Esophagus squamous epithelium (tissue), 5 donors: ENCODE measurements around the gene NCKAP1. TPM values are rescaled to one million over a fixed set of nuclear protein-coding genes. Genes with fewer than 3 reads are reported as not detected.

ENCODE experiments used
- DNase-seq: peaks from one replicate; lab custom pipeline; 2025; lab: John Stamatoyannopoulos, UW
- H3K27ac ChIP-seq, 4 donors: fragments of 200-600 bp; sonication (generic); one replicate each; pipeline ENCODE4 v1.5.1; 2016 to 2019; ENCODE audit warnings: mild to moderate bottlenecking in 1 of 4
- H3K27me3 ChIP-seq, 4 donors: fragments of 200-600 bp; sonication (generic); 1 replicate in 3 of 4; 2 replicates in 1 of 4; pipeline versions ENCODE4 v1.5.1 to v1.6.0; 2017 to 2021; ENCODE audit warnings: antibody characterized with exemption in 1 of 4
- H3K36me3 ChIP-seq, 3 donors: fragments of 200-600 bp; sonication (generic); one replicate each; pipeline ENCODE4 v1.5.1; 2016 to 2019
- H3K4me1 ChIP-seq, 3 donors: fragments of 200-600 bp; sonication (generic); one replicate each; pipeline ENCODE4 v1.5.1; 2017 to 2019
- H3K4me3 ChIP-seq, 4 donors: fragments of 200-600 bp; sonication (generic); 1 replicate in 3 of 4; 2 replicates in 1 of 4; pipeline ENCODE4 v1.5.1; 2016 to 2019; ENCODE audit warnings: mild to moderate bottlenecking in 2 of 4, moderate library complexity in 1 of 4
- H3K9me3 ChIP-seq, 3 donors: fragments of 200-600 bp; sonication (generic); one replicate each; pipeline ENCODE4 v1.5.1; 2016 to 2019
- CTCF ChIP-seq, 6 experiments: fragments of 450-650 bp in 4 of 6; fragments of 200-600 bp in 2 of 6; sonication (generic) in 2 of 6; IDR thresholded peaks; one replicate each; pipeline ENCODE4 v1.5.1; 2016 to 2019; ENCODE audit warnings: antibody characterized with exemption in 6 of 6, mild to moderate bottlenecking in 4 of 6, moderate library complexity in 4 of 6
- POLR2A ChIP-seq, 4 donors: fragments of 450-650 bp; IDR thresholded peaks; one replicate each; pipeline ENCODE4 v1.6.1; 2017; ENCODE audit warnings: antibody characterized with exemption in 4 of 4, mild to moderate bottlenecking in 4 of 4, moderate library complexity in 3 of 4
- WGBS, 2 donors: methylation state at CpG; one replicate each; pipeline ENCODE4 v1.1.5; 2018; 5-methylcytosine and 5-hydroxymethylcytosine counted together
- intact Hi-C: fragments of 100-400 bp; cut with DNase I; formaldehyde crosslinking; loops from one replicate; pipeline ENCODE4 v1.15.0; 2022
- total RNA-seq, 4 donors: library from RNA; depleted of rRNA; stranded (reverse); fragments of >200 nt; gene quantifications; one replicate each; pipeline ENCODE4 v1.1.0, GENCODE V29; 2016
- donor health status: DM: yes; HTN: yes; CAD: no.

The NCKAP1 gene
- total RNA-seq: 100 to 1,000 TPM in 2 of 4 donors, 10 to 100 TPM in 2; 85.9 to 163 (median 117) TPM

- Histone ChIP-seq H3K4me3 (peak within 1 kb of the TSS; percentile 63 to 93 (median 80)), H3K36me3 (no peaks in the 10 kb centered on the region), H3K27ac (peak within 1 kb of the TSS; percentile 97 to 99 (median 98)), H3K9me3 (no peaks in the 10 kb centered on the region), H3K4me1 (peaks cover 5 to 42% (median 16%) of the 10 kb centered on the region in 3 donors), H3K27me3 (no peaks in the 10 kb centered on the region)
- TF ChIP-seq CTCF (IDR thresholded peaks at IDR 0.05): peak; percentile 71 to 99 (median 97)
- peak in 2 of 4 donors; percentile 8 to 61 for TF ChIP-seq POLR2A (IDR thresholded peaks at IDR 0.05)
- 1 to 3% methylated on average over 15 to 32 of the region's 68 CpGs for WGBS, 2 donors
- intact Hi-C loops: no loop called here
- peak; percentile 17 for DNase-seq
Measured at GRCh38 chr2:183038341-183039300, at the start of gene NCKAP1. NCKAP1 (minus strand) TSS chr2:183038457; CDS start chr2:183038099, 358 bp downstream.

GRCh38 chr2:183081911-183082310 is 43.7 kb upstream of the NCKAP1 start:
- Histone ChIP-seq H3K27ac (no peak overlapping the region), H3K4me3 (no peak overlapping the region), H3K4me1 (peaks cover 0 to 25% (median 4%) of the 10 kb centered on the region in 3 donors), H3K9me3 (no peaks in the 10 kb centered on the region), H3K27me3 (no peaks in the 10 kb centered on the region), H3K36me3 (no peaks in the 10 kb centered on the region)
- TF ChIP-seq POLR2A (IDR thresholded peaks at IDR 0.05): no peak
- TF ChIP-seq CTCF (IDR thresholded peaks at IDR 0.05): no peak
- intact Hi-C loops: no loop called here
- WGBS, 2 donors: 14 to 23% methylated on average over 1 of the region's 1 CpG
- DNase-seq: no peak

GRCh38 chr2:183079139-183079775 is 41.0 kb upstream of the NCKAP1 start:
- DNase-seq: no peak
- Histone ChIP-seq H3K4me3 (peak overlapping the region; percentile 38 to 80 (median 58)), H3K9me3 (no peaks in the 10 kb centered on the region), H3K36me3 (no peaks in the 10 kb centered on the region), H3K4me1 (peaks cover 0 to 25% (median 4%) of the 10 kb centered on the region in 3 donors), H3K27me3 (no peaks in the 10 kb centered on the region), H3K27ac (peak overlapping the region; percentile 64 to 89 (median 86))
- no peak for TF ChIP-seq POLR2A (IDR thresholded peaks at IDR 0.05)
- intact Hi-C loops: no loop called here
- 15 to 19% methylated on average over 13 of the region's 13 CpGs for WGBS, 2 donors

GRCh38 chr2:183078464-183079138 is 40.3 kb upstream of the NCKAP1 start, which contains the start of gene DUSP19:
DUSP19 (plus strand) TSS chr2:183078747; CDS start chr2:183078934, 187 bp downstream.
- peak in 2 of 4 donors; percentile 65 to 69 for TF ChIP-seq POLR2A (IDR thresholded peaks at IDR 0.05)
- no peak for TF ChIP-seq CTCF (IDR thresholded peaks at IDR 0.05)
- Histone ChIP-seq H3K27ac (peak within 1 kb of the TSS; percentile 64 to 89 (median 86)), H3K9me3 (no peaks in the 10 kb centered on the region), H3K4me3 (peak within 1 kb of the TSS; percentile 38 to 80 (median 58)), H3K36me3 (no peaks in the 10 kb centered on the region), H3K4me1 (peaks cover 0 to 25% (median 4%) of the 10 kb centered on the region in 3 donors), H3K27me3 (no peaks in the 10 kb centered on the region)
- intact Hi-C loops: no loop called here
- WGBS, 2 donors: 0 to 2% methylated on average over 20 of the region's 20 CpGs
- no peak for DNase-seq

- no peaks in the 10 kb centered on the region for H3K27me3 ChIP-seq
- DNase-seq: no peak
- intact Hi-C loops: no loop called here
- 2 to 5% methylated on average over 8 of the region's 8 CpGs for WGBS, 2 donors
- peak overlapping the region; percentile 64 to 89 (median 86) for H3K27ac ChIP-seq
- no peaks in the 10 kb centered on the region for H3K36me3 ChIP-seq
- no peak for TF ChIP-seq POLR2A (IDR thresholded peaks at IDR 0.05)
- TF ChIP-seq CTCF (IDR thresholded peaks at IDR 0.05): no peak
- peak overlapping the region; percentile 38 to 80 (median 58) for H3K4me3 ChIP-seq
- peaks cover 0 to 25% (median 4%) of the 10 kb centered on the region in 3 donors for H3K4me1 ChIP-seq
- no peaks in the 10 kb centered on the region for H3K9me3 ChIP-seq
Measured at GRCh38 chr2:183078163-183078463, 39.9 kb upstream of the NCKAP1 start.
